ENCODE results near the gene KCNK15.
A peak's percentile ranks its signal among the peaks of the same experiment; 100 is the strongest.

GRCh38 chr20:44733341-44734069 is 12.2 kb upstream of the KCNK15 start:
- TF ChIP-seq CTCF (IDR thresholded peaks at IDR 0.05) (peak; percentile 46 to 79 (median 70)), POLR2A (IDR thresholded peaks at IDR 0.05) (no peak)

All from Peyer's patch (tissue), 4 donors.